ENCODE results near the gene LRRC28. TPM values are rescaled to one million over a fixed set of nuclear protein-coding genes. Genes with fewer than 3 reads are reported as not detected.

Gene LRRC28
- total RNA-seq, 1 donor from 2014 or later: 49.6 TPM

DNA sequence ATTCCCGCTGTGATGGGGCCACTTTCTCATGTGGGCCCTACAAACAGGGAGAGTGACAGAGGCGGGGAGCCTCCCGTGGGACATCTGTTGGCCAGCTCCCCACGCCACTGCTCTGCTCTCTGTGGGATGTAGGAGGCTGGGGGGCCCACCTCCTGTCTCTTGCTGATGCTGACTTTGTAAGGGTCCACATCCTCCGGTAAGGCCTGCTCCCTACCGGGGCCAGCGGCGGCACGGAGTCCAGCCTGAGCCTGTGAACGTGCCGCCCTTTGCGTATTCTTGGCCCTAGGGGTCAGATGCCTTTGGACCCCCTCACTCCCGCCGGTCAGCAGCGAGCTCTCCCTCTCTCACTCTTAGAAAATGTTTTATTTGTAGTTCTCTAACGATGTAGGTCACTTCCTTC lies 153.2 kb downstream of the LRRC28 start:
- Mint-ChIP-seq H3K9me3 (ENCODE audit: unreplicated experiment) (peaks cover 4% of the 10 kb centered on the region), H3K27me3 (ENCODE audit: unreplicated experiment) (no peaks in the 10 kb centered on the region), H3K27ac (ENCODE audit: unreplicated experiment) (no peak overlapping the region), H3K4me3 (ENCODE audit: unreplicated experiment) (no peak overlapping the region), H3K4me1 (ENCODE audit: low read depth, unreplicated experiment) (peaks cover 5% of the 10 kb centered on the region), H3K36me3 (ENCODE audit: unreplicated experiment) (no peaks in the 10 kb centered on the region)
- TF ChIP-seq, protein P1, sequence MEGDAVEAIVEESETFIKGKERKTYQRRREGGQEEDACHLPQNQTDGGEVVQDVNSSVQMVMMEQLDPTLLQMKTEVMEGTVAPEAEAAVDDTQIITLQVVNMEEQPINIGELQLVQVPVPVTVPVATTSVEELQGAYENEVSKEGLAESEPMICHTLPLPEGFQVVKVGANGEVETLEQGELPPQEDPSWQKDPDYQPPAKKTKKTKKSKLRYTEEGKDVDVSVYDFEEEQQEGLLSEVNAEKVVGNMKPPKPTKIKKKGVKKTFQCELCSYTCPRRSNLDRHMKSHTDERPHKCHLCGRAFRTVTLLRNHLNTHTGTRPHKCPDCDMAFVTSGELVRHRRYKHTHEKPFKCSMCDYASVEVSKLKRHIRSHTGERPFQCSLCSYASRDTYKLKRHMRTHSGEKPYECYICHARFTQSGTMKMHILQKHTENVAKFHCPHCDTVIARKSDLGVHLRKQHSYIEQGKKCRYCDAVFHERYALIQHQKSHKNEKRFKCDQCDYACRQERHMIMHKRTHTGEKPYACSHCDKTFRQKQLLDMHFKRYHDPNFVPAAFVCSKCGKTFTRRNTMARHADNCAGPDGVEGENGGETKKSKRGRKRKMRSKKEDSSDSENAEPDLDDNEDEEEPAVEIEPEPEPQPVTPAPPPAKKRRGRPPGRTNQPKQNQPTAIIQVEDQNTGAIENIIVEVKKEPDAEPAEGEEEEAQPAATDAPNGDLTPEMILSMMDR (IDR thresholded peaks at IDR 0.05; ENCODE audit: partially characterized antibody, unreplicated experiment): no peak
- DNase-seq: no peak

DNA sequence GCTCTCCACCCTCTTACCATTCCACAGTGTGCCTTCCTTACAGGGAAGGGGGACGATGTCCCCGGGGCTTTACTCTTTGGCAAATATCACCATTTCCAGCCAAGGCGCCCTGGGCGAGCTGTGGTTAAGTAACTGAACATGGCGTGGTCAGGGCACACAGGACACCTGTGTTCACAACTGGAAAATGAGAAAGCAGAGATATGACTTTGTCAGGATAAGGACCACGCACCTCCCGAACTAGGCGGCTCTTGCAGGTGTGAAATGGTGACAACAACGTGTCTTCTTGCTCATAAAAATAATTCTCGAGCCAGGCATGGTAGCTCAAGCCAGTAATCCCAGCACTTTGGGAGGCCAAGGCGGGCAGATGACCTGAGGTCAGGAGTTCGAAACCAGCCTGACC lies 154.8 kb downstream of the LRRC28 start:
- Mint-ChIP-seq H3K9me3 (ENCODE audit: unreplicated experiment) (peaks cover 4% of the 10 kb centered on the region), H3K36me3 (ENCODE audit: unreplicated experiment) (no peaks in the 10 kb centered on the region), H3K4me1 (ENCODE audit: low read depth, unreplicated experiment) (peaks cover 5% of the 10 kb centered on the region), H3K27ac (ENCODE audit: unreplicated experiment) (no peak overlapping the region), H3K4me3 (ENCODE audit: unreplicated experiment) (no peak overlapping the region), H3K27me3 (ENCODE audit: unreplicated experiment) (no peaks in the 10 kb centered on the region)
- TF ChIP-seq, protein P1 (IDR thresholded peaks at IDR 0.05; ENCODE audit: partially characterized antibody, unreplicated experiment): no peak
- DNase-seq: no peak

DNA sequence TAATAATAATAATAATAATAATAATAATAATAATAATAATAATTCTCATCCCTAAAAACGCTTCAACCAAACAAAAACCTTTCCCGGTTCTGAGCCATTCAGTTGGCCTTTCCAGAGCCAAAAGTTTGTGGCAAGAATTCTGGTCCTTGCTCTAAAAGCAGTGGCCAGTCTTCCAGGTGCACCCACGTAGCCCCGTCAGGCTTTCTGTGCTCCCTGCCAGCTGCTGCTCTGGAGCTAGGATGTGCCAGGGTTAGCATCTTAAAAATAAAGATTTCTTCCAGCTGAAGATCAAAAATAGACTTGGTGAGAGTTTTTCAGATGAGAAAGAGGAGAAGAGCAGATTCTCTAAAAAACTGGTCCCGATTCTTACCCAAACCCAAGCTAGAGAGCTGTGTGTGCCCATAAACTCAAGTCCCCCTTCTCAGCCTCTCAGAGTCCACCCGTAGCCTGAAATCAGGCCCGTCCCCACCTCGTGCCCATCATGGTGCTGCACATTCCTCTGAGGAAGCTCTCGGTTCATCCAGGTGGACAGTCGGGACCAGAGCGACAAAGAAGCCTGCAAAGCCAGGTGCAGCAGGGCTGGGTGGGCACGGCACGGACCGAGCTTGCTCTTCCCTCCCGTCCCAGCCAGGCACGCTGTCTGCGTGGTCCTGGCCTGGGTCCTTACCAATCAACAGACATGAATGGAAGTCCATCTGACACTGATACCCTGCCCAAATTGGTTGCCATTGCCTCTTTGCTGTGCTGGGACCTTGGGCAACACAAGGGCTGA lies 155.6 kb downstream of the LRRC28 start:
- Mint-ChIP-seq H3K27me3 (ENCODE audit: unreplicated experiment) (no peaks in the 10 kb centered on the region), H3K4me3 (ENCODE audit: unreplicated experiment) (no peak overlapping the region), H3K27ac (ENCODE audit: unreplicated experiment) (no peak overlapping the region), H3K4me1 (ENCODE audit: low read depth, unreplicated experiment) (peaks cover 5% of the 10 kb centered on the region), H3K36me3 (ENCODE audit: unreplicated experiment) (no peaks in the 10 kb centered on the region), H3K9me3 (ENCODE audit: unreplicated experiment) (peaks cover 4% of the 10 kb centered on the region)
- TF ChIP-seq, protein P1 (IDR thresholded peaks at IDR 0.05; ENCODE audit: partially characterized antibody, unreplicated experiment): no peak
- DNase-seq: no peak

DNA sequence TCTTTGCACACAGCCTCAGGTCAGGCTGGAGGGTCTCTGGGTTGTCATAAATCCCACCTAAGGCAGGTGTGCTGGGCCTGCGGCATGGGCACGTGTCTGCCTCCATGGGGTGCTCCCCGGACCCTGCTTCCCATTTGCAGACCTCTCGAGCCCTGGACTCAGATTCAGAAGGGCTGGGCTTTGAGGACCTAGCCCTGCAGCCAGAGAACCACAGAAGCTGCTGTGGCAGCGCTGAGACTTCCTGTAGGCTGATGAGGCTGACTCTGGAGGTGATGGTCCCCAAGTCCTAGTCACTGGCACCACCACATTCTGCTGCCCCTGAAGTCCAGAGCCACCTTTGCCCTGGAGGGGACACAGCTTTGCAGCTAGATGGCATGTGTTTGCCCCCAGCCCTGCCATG lies 156.4 kb downstream of the LRRC28 start:
- H3K27ac Mint-ChIP-seq (ENCODE audit: unreplicated experiment): no peak overlapping the region
- H3K36me3 Mint-ChIP-seq (ENCODE audit: unreplicated experiment): no peaks in the 10 kb centered on the region
- H3K4me1 Mint-ChIP-seq (ENCODE audit: low read depth, unreplicated experiment): peaks cover 5% of the 10 kb centered on the region
- H3K9me3 Mint-ChIP-seq (ENCODE audit: unreplicated experiment): peaks cover 4% of the 10 kb centered on the region
- no peak overlapping the region for H3K4me3 Mint-ChIP-seq (ENCODE audit: unreplicated experiment)
- no peak for DNase-seq
- TF ChIP-seq, protein P1 (IDR thresholded peaks at IDR 0.05; ENCODE audit: partially characterized antibody, unreplicated experiment): no peak
- no peaks in the 10 kb centered on the region for H3K27me3 Mint-ChIP-seq (ENCODE audit: unreplicated experiment)

Measured in glutamatergic neuron (in vitro differentiated cells).